Measurements from ENCODE around the gene HCK.

HCK gene

DNA sequence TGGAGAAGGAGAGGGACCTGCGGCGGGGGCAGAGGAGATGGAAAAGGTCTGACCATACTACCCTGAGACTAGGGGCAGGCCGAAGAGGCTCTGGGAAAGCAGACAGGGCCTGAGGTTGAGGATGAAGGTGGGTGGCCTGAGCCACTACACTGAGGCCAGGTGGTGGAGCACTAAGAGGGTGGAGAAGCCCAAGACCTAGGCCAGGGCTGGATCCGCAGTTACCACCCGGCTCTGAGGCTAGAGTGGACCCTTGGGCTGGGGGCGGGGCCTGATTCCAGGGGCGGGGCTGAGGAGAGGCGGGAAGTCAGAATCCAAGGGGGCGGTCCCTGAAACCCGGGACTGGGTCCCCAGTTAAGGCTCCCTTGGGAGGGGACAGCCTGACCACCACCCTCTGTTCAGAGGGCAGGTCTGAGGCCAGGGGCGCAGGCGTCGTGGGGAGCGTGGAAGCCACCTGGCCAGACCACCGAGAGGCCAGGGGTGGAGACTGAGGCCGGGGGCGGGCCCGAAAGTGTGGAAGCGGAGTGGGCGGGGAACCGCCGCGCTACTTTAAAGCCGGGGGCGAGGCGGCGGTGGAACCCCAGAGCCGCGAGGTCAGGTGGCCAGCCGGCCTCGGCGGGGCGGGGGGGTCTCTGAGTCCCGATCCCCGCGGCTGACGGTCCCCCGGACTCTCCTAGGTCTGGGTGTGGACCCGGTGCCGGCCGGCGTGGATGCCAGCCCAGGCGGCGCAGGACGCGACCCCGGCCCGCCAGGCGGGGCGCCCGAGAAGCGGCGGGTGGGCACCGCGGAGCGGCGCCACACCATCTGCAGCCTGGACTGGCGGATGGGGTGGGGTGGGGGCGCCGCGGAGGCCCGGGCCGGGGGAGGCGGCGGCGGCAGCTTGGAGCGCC is 33.5 kb upstream of the HCK start:
- H3K4me3 ChIP-seq (replicated peaks in 1 of 2; ENCODE audit: low read depth in 2 of 2, low read length in 2 of 2) = peak overlapping the region; percentile 32 to 40
- no peak for TF ChIP-seq CTCF (IDR thresholded peaks at IDR 0.05; ENCODE audit: low read depth, low read length)
- no peak for DNase-seq (ENCODE audit: low read depth in 2 of 2)

GRCh38 chr20:32019156-32019510 is 32.9 kb upstream of the HCK start:
- H3K4me3 ChIP-seq (replicated peaks in 1 of 2; ENCODE audit: low read depth in 2 of 2, low read length in 2 of 2) = no peak overlapping the region
- TF ChIP-seq CTCF (IDR thresholded peaks at IDR 0.05; ENCODE audit: low read depth, low read length) = no peak
- no peak for DNase-seq (ENCODE audit: low read depth in 2 of 2)

- no peak for TF ChIP-seq CTCF (IDR thresholded peaks at IDR 0.05; ENCODE audit: low read depth, low read length)
- H3K4me3 ChIP-seq (replicated peaks in 1 of 2; ENCODE audit: low read depth in 2 of 2, low read length in 2 of 2) = no peak overlapping the region
- no peak for DNase-seq (ENCODE audit: low read depth in 2 of 2)
Measured at GRCh38 chr20:32019563-32020463, 32.2 kb upstream of the HCK start.

- TF ChIP-seq CTCF (IDR thresholded peaks at IDR 0.05; ENCODE audit: low read depth, low read length) = no peak
- DNase-seq (ENCODE audit: low read depth in 2 of 2) = no peak
- no peak overlapping the region for H3K4me3 ChIP-seq (replicated peaks in 1 of 2; ENCODE audit: low read depth in 2 of 2, low read length in 2 of 2)
Measured at GRCh38 chr20:32021091-32021490, 31.0 kb upstream of the HCK start.

DNA sequence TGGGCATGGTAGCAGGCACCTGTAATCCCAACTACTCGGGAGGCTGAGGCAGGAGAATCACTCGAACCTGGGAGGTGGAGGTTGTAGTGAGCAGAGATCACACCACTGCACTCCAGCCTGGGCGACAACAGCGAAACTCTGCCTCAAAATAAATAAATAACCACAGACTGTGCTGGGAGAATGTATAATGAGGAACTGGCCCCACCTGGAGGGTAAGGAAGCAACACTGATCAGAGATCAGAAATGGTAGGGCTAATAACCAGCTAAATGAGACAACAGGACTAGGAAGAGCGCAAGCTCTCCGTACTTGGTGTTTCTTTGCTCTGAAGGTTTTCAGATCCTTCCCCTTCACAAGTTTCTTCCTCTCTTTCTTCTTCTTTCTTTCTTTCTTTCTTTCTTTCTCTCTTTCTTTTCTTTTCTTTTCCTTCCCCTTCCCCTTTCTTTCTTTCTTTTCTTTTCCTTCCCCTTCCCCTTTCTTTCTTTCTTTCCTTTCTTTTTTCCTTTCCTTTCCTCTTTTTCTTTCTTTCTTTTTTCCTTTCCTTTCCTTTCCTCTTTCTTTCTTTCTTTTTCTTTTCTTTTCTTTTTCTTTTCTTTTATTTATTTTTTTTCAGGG is 27.3 kb upstream of the HCK start:
- TF ChIP-seq CTCF (IDR thresholded peaks at IDR 0.05; ENCODE audit: low read depth, low read length) = no peak
- H3K4me3 ChIP-seq (replicated peaks in 1 of 2; ENCODE audit: low read depth in 2 of 2, low read length in 2 of 2) = no peak overlapping the region
- DNase-seq (ENCODE audit: low read depth in 2 of 2) = no peak

GRCh38 chr20:32027643-32028042 is 24.4 kb upstream of the HCK start:
- no peak for TF ChIP-seq CTCF (IDR thresholded peaks at IDR 0.05; ENCODE audit: low read depth, low read length)
- DNase-seq (ENCODE audit: low read depth in 2 of 2) = no peak
- no peak overlapping the region for H3K4me3 ChIP-seq (replicated peaks in 1 of 2; ENCODE audit: low read depth in 2 of 2, low read length in 2 of 2)
